ENCODE measurements around the gene SF1.

DNA sequence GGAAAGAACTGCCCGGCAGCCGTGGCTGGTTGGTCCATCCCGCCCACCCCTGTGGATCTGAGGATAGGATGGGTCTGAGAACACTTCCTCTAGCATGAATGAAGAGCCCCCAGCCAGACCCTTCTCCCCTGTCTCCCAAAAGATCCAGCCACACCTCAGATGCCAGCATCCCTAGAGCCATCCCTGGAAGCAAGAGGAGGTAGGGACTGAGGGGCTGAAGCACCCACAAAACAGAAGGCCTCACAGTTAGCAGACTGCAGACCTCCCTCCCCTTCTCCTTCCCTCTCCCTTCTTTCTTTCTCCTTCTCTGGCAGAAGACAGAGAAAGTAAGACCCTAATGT lies 57.0 kb downstream of the SF1 start:
- TF ChIP-seq, protein P1, sequence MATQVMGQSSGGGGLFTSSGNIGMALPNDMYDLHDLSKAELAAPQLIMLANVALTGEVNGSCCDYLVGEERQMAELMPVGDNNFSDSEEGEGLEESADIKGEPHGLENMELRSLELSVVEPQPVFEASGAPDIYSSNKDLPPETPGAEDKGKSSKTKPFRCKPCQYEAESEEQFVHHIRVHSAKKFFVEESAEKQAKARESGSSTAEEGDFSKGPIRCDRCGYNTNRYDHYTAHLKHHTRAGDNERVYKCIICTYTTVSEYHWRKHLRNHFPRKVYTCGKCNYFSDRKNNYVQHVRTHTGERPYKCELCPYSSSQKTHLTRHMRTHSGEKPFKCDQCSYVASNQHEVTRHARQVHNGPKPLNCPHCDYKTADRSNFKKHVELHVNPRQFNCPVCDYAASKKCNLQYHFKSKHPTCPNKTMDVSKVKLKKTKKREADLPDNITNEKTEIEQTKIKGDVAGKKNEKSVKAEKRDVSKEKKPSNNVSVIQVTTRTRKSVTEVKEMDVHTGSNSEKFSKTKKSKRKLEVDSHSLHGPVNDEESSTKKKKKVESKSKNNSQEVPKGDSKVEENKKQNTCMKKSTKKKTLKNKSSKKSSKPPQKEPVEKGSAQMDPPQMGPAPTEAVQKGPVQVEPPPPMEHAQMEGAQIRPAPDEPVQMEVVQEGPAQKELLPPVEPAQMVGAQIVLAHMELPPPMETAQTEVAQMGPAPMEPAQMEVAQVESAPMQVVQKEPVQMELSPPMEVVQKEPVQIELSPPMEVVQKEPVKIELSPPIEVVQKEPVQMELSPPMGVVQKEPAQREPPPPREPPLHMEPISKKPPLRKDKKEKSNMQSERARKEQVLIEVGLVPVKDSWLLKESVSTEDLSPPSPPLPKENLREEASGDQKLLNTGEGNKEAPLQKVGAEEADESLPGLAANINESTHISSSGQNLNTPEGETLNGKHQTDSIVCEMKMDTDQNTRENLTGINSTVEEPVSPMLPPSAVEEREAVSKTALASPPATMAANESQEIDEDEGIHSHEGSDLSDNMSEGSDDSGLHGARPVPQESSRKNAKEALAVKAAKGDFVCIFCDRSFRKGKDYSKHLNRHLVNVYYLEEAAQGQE (IDR thresholded peaks at IDR 0.05; ENCODE audit: low read depth, low read length): no peak
- TF ChIP-seq, protein P2, sequence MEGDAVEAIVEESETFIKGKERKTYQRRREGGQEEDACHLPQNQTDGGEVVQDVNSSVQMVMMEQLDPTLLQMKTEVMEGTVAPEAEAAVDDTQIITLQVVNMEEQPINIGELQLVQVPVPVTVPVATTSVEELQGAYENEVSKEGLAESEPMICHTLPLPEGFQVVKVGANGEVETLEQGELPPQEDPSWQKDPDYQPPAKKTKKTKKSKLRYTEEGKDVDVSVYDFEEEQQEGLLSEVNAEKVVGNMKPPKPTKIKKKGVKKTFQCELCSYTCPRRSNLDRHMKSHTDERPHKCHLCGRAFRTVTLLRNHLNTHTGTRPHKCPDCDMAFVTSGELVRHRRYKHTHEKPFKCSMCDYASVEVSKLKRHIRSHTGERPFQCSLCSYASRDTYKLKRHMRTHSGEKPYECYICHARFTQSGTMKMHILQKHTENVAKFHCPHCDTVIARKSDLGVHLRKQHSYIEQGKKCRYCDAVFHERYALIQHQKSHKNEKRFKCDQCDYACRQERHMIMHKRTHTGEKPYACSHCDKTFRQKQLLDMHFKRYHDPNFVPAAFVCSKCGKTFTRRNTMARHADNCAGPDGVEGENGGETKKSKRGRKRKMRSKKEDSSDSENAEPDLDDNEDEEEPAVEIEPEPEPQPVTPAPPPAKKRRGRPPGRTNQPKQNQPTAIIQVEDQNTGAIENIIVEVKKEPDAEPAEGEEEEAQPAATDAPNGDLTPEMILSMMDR (IDR thresholded peaks at IDR 0.05): no peak

All from SK-N-SH (cell line).